Neuron (in vitro differentiated cells): ENCODE results near the gene TRAPPC1.
A peak's percentile ranks its signal among the peaks of the same experiment; 100 is the strongest.

Source experiments
- H2AFZ ChIP-seq: one replicate; pipeline ENCODE4 v1.6.1; 2013; ENCODE audit warnings: low read depth, mild to moderate bottlenecking, inconsistent platforms, low read length, moderate library complexity
- H3K27me3 ChIP-seq: one replicate; pipeline ENCODE4 v1.6.1; 2013; ENCODE audit warnings: low read length; ENCODE audit not compliant: insufficient read depth
- H3K36me3 ChIP-seq: one replicate; pipeline ENCODE4 v1.6.1; 2013; ENCODE audit warnings: low read length; ENCODE audit not compliant: insufficient read depth
- H3K4me1 ChIP-seq: one replicate; pipeline ENCODE4 v1.6.1; 2013; ENCODE audit warnings: low read length; ENCODE audit not compliant: insufficient read depth
- H3K4me3 ChIP-seq: 2 replicates; pipeline ENCODE4 v1.5.1; 2013; ENCODE audit warnings: mild to moderate bottlenecking, low read length, moderate library complexity
- H3K9me3 ChIP-seq: one replicate; pipeline ENCODE4 v1.6.1; 2013; ENCODE audit warnings: low read length

The TRAPPC1 gene

GRCh38 chr17:7931709-7932482 lies at the start of gene TRAPPC1, which contains the start of gene CNTROB:
Gene TRAPPC1 (minus strand): TSS chr17:7931946. CDS start chr17:7931829, 117 bp downstream.
Gene CNTROB (plus strand): TSS chr17:7932206. CDS start chr17:7933080, 874 bp downstream.
- Histone ChIP-seq H3K9me3 (no peaks in the 10 kb centered on the region), H3K27me3 (no peaks in the 10 kb centered on the region), H3K4me3 (peak within 1 kb of the TSS; percentile 88), H2AFZ (peak within 1 kb of the TSS; percentile 81), H3K36me3 (peaks cover 48% of the 10 kb centered on the region), H3K4me1 (peaks cover 27% of the 10 kb centered on the region)

- H2AFZ ChIP-seq = no peak overlapping the region
- no peaks in the 10 kb centered on the region for H3K4me1 ChIP-seq
Observed at GRCh38 chr17:7977805-7978204, 46.1 kb upstream of the TRAPPC1 start.

GRCh38 chr17:7977039-7977438 lies 45.3 kb upstream of the TRAPPC1 start:
- H3K9me3 ChIP-seq = peaks cover 2% of the 10 kb centered on the region
- H3K27me3 ChIP-seq = peaks cover 4% of the 10 kb centered on the region
- H3K4me1 ChIP-seq = no peaks in the 10 kb centered on the region
- H3K4me3 ChIP-seq = no peak overlapping the region
- H2AFZ ChIP-seq = no peak overlapping the region
- no peaks in the 10 kb centered on the region for H3K36me3 ChIP-seq

More at GRCh38 chr17:7977805-7978204, 46.1 kb upstream of the TRAPPC1 start:
- Histone ChIP-seq H3K9me3 (peaks cover 2% of the 10 kb centered on the region), H3K27me3 (peaks cover 4% of the 10 kb centered on the region), H3K36me3 (no peaks in the 10 kb centered on the region), H3K4me3 (no peak overlapping the region)

GRCh38 chr17:7974638-7975131 lies 42.9 kb upstream of the TRAPPC1 start:
- H3K9me3 ChIP-seq = peaks cover 2% of the 10 kb centered on the region
- no peaks in the 10 kb centered on the region for H3K4me1 ChIP-seq
- no peak overlapping the region for H2AFZ ChIP-seq
- peaks cover 2% of the 10 kb centered on the region for H3K27me3 ChIP-seq
- H3K4me3 ChIP-seq = no peak overlapping the region
- H3K36me3 ChIP-seq = no peaks in the 10 kb centered on the region

GRCh38 chr17:7972131-7972785 lies 40.5 kb upstream of the TRAPPC1 start:
- Histone ChIP-seq H3K9me3 (peaks cover 2% of the 10 kb centered on the region), H3K27me3 (no peaks in the 10 kb centered on the region), H3K4me3 (no peak overlapping the region), H3K4me1 (no peaks in the 10 kb centered on the region), H2AFZ (no peak overlapping the region), H3K36me3 (no peaks in the 10 kb centered on the region)

- H3K27me3 ChIP-seq = no peaks in the 10 kb centered on the region
- H3K4me3 ChIP-seq = no peak overlapping the region
- H3K4me1 ChIP-seq = no peaks in the 10 kb centered on the region
- peaks cover 2% of the 10 kb centered on the region for H3K9me3 ChIP-seq
- H3K36me3 ChIP-seq = no peaks in the 10 kb centered on the region
- no peak overlapping the region for H2AFZ ChIP-seq
Observed at GRCh38 chr17:7971651-7972050, 39.9 kb upstream of the TRAPPC1 start.

- H3K9me3 ChIP-seq = no peaks in the 10 kb centered on the region
- no peaks in the 10 kb centered on the region for H3K36me3 ChIP-seq
- no peaks in the 10 kb centered on the region for H3K4me1 ChIP-seq
- H2AFZ ChIP-seq = no peak overlapping the region
- H3K4me3 ChIP-seq = no peak overlapping the region
- H3K27me3 ChIP-seq = no peaks in the 10 kb centered on the region
Observed at GRCh38 chr17:7969433-7969832, 37.7 kb upstream of the TRAPPC1 start.

- no peak overlapping the region for H3K4me3 ChIP-seq
- no peaks in the 10 kb centered on the region for H3K9me3 ChIP-seq
- no peak overlapping the region for H2AFZ ChIP-seq
- H3K4me1 ChIP-seq = no peaks in the 10 kb centered on the region
- no peaks in the 10 kb centered on the region for H3K27me3 ChIP-seq
- H3K36me3 ChIP-seq = no peaks in the 10 kb centered on the region
Observed at GRCh38 chr17:7967751-7968150, 36.0 kb upstream of the TRAPPC1 start.

GRCh38 chr17:7961421-7961820 lies 29.7 kb upstream of the TRAPPC1 start:
- no peaks in the 10 kb centered on the region for H3K9me3 ChIP-seq
- H3K4me1 ChIP-seq = no peaks in the 10 kb centered on the region
- H3K36me3 ChIP-seq = no peaks in the 10 kb centered on the region
- H2AFZ ChIP-seq = no peak overlapping the region
- no peak overlapping the region for H3K4me3 ChIP-seq
- no peaks in the 10 kb centered on the region for H3K27me3 ChIP-seq

- no peaks in the 10 kb centered on the region for H3K9me3 ChIP-seq
- no peak overlapping the region for H2AFZ ChIP-seq
- no peaks in the 10 kb centered on the region for H3K36me3 ChIP-seq
- no peak overlapping the region for H3K4me3 ChIP-seq
- H3K27me3 ChIP-seq = no peaks in the 10 kb centered on the region
- no peaks in the 10 kb centered on the region for H3K4me1 ChIP-seq
Observed at GRCh38 chr17:7959503-7960253, 27.9 kb upstream of the TRAPPC1 start.

- no peaks in the 10 kb centered on the region for H3K4me1 ChIP-seq
- no peak overlapping the region for H2AFZ ChIP-seq
- H3K9me3 ChIP-seq = no peaks in the 10 kb centered on the region
- H3K27me3 ChIP-seq = no peaks in the 10 kb centered on the region
- no peak overlapping the region for H3K4me3 ChIP-seq
- no peaks in the 10 kb centered on the region for H3K36me3 ChIP-seq
Observed at GRCh38 chr17:7956228-7956965, 24.7 kb upstream of the TRAPPC1 start.

- H2AFZ ChIP-seq = no peak overlapping the region
- no peaks in the 10 kb centered on the region for H3K4me1 ChIP-seq
- no peaks in the 10 kb centered on the region for H3K9me3 ChIP-seq
- no peak overlapping the region for H3K4me3 ChIP-seq
- no peaks in the 10 kb centered on the region for H3K27me3 ChIP-seq
- H3K36me3 ChIP-seq = no peaks in the 10 kb centered on the region
Observed at GRCh38 chr17:7955414-7956227, 23.9 kb upstream of the TRAPPC1 start.
